K562 (cell line): ENCODE data around the gene SAMD8. TPM values are rescaled to one million over a fixed set of nuclear protein-coding genes. Genes with fewer than 3 reads are reported as not detected.

Source experiments
- CTCFL ChIP-seq: IDR thresholded peaks from 2 replicates; pipeline ENCODE4 v1.6.1; 2011; ENCODE audit warnings: borderline replicate concordance, low read depth, mild to moderate bottlenecking, moderate library complexity, low read length; ENCODE audit not compliant: insufficient read depth, poor library complexity, severe bottlenecking
- DACH1 ChIP-seq: fragments of 450-650 bp; IDR thresholded peaks from 2 replicates; pipeline ENCODE4 v1.6.1; 2018; ENCODE audit not compliant: partially characterized antibody
- ESRRA ChIP-seq: fragments of 450-650 bp; IDR thresholded peaks from 2 replicates; pipeline ENCODE4 v1.6.1; 2014; ENCODE audit warnings: low read depth, mild to moderate bottlenecking, moderate library complexity, borderline replicate concordance
- GTF2E2 ChIP-seq: fragments of 200-800 bp; sonication (Bioruptor generic); IDR thresholded peaks from 2 replicates; pipeline ENCODE4 v1.6.1; 2016; ENCODE audit warnings: missing genetic modification characterization, missing compliant biosample characterization
- HDAC8 ChIP-seq: fragments of 450-650 bp; IDR thresholded peaks from 2 replicates; pipeline ENCODE4 v1.6.1; 2016; ENCODE audit warnings: mild to moderate bottlenecking, missing genetic modification characterization, moderate library complexity, missing compliant biosample characterization
- HDGF ChIP-seq: fragments of 450-650 bp; IDR thresholded peaks from 2 replicates; pipeline ENCODE4 v1.6.1; 2016
- HIVEP1 ChIP-seq: fragments of 250-450 bp; sonication (Bioruptor Pico); IDR thresholded peaks from 2 replicates; pipeline ENCODE4 v1.4.0; 2020; ENCODE audit warnings: mild to moderate bottlenecking
- POLR2AphosphoS5 ChIP-seq: IDR thresholded peaks from 2 replicates; pipeline ENCODE4 v1.6.1; 2011; ENCODE audit warnings: mild to moderate bottlenecking, low read depth, low read length, moderate library complexity; ENCODE audit not compliant: control insufficient read depth, insufficient read depth
- POLR3G ChIP-seq: IDR thresholded peaks from 2 replicates; pipeline ENCODE4 v1.6.1; 2011; ENCODE audit not compliant: insufficient read length, insufficient replicate concordance; ENCODE audit errors: extremely low read depth
- SP1 ChIP-seq: sonication (generic); formaldehyde crosslinking; IDR thresholded peaks from 2 replicates; pipeline ENCODE4 v1.8.1; 2022; ENCODE audit warnings: mild to moderate bottlenecking, missing genetic modification reagents
- TCFL5 ChIP-seq: fragments of 250-450 bp; sonication (Bioruptor Pico); conservative IDR thresholded peaks from 2 replicates; pipeline ENCODE4 v1.6.1; 2021; ENCODE audit warnings: mild to moderate bottlenecking, moderate library complexity, matching md5 sums
- ZBTB11 ChIP-seq, 3 experiments: fragments of 200-800 bp in 1 of 3; fragments of 250-450 bp in 1 of 3; fragments of 450-650 bp in 1 of 3; sonication (Bioruptor Pico) in 1 of 3; sonication (Bioruptor generic) in 1 of 3; formaldehyde crosslinking in 1 of 3; IDR thresholded peaks; 2 replicates each; pipeline versions ENCODE4 v1.6.1 to v1.8.0; 2016 to 2022; ENCODE audit warnings: mild to moderate bottlenecking in 2 of 3, missing genetic modification characterization in 2 of 3, missing compliant biosample characterization in 1 of 3, moderate library complexity in 1 of 3
- ZNF143 ChIP-seq: sonication (generic); formaldehyde crosslinking; IDR thresholded peaks from 2 replicates; pipeline ENCODE4 v1.9.0; 2022; ENCODE audit warnings: mild to moderate bottlenecking, missing genetic modification reagents
- ZNF3 ChIP-seq: fragments of 250-450 bp; sonication (Bioruptor Pico); IDR thresholded peaks from 2 replicates; pipeline ENCODE4 v1.5.0; 2021; ENCODE audit warnings: mild to moderate bottlenecking, moderate library complexity
- ZNF316 ChIP-seq: fragments of 450-650 bp; IDR thresholded peaks from 2 replicates; pipeline ENCODE4 v1.6.1; 2016
- ZNF589 ChIP-seq: fragments of 200-800 bp; sonication (Bioruptor generic); IDR thresholded peaks from 2 replicates; pipeline ENCODE4 v1.6.1; 2016; ENCODE audit warnings: low read depth, missing genetic modification characterization, missing compliant biosample characterization
- polyA plus RNA-seq, 8 experiments: library from polyadenylated mRNA; depleted of rRNA in 4 of 8; stranded (reverse) in 5 of 8; unstranded in 3 of 8; fragments of >200 nt; fragmentation: Nextera tagmentation in 2 of 8; fragmentation: Illumina TruSeq in 1 of 8; extraction: Ambion mirVana in 2 of 8; extraction: Trizol in 1 of 8; gene quantifications; 2 replicates each; pipeline versions ENCODE4 v1.2.1 to v1.2.3, GENCODE V29; 2011 to 2014; ENCODE audit warnings: inconsistent platforms in 1 of 8, missing spikeins in 1 of 8
- total RNA-seq, 7 experiments: library from RNA; depleted of rRNA in 6 of 7; stranded (reverse); fragments of >200 nt in 6 of 7; fragmentation: Illumina TruSeq in 2 of 7; extraction: Trizol in 2 of 7; gene quantifications; 2 replicates each; pipeline versions ENCODE4 v1.2.1 to v1.2.3, GENCODE V29; 2011 to 2021; ENCODE audit warnings: low replicate concordance in 1 of 7

SAMD8 gene
- total and polyA plus RNA-seq, 9 of the 15 experiments (the other 6 are each of a cell fraction or from before 2014, with no cell fraction given): 2.7 to 16.1 (median 6.2) TPM

- TF ChIP-seq ZBTB11 (CRISPR knock-in tag; IDR thresholded peaks at IDR 0.05): no peak
- TF ChIP-seq HDAC8 (tag): no peak
- no peak for TF ChIP-seq SP1 (CRISPR knock-in tag)
- no peak for TF ChIP-seq POLR3G
- no peak for TF ChIP-seq GTF2E2 (tag)
- peak; percentile 37; the same call in 1 of the 2 replicates for TF ChIP-seq ZNF143
- peak; percentile 21; the same call in 1 of the 2 replicates for TF ChIP-seq ESRRA
- TF ChIP-seq ZNF3: no peak
- no peak for TF ChIP-seq TCFL5 (CRISPR knock-in tag)
- TF ChIP-seq HDGF: no peak
- TF ChIP-seq ZNF316: no peak
- no peak for TF ChIP-seq CTCFL
- TF ChIP-seq ZNF589 (CRISPR knock-in tag): no peak
- TF ChIP-seq DACH1: peak; percentile 23
- no peak for TF ChIP-seq POLR2AphosphoS5
- TF ChIP-seq HIVEP1 (CRISPR knock-in tag): no peak
Measured at GRCh38 chr10:75103881-75104686, 7.4 kb upstream of the SAMD8 start (continued).
